Epithelial cell of esophagus (primary cell): ENCODE measurements around the gene MAN2A1.

Source experiments
- DNase-seq: peaks from one replicate; pipeline ENCODE4 v3.0.0; 2010; ENCODE audit warnings: low read depth
- H3K4me3 ChIP-seq: 2 replicates; pipeline ENCODE4 v1.5.1; 2011; ENCODE audit warnings: mild to moderate bottlenecking, low read length, control low read depth
- CTCF ChIP-seq: IDR thresholded peaks from 2 replicates; pipeline ENCODE4 v1.5.1; 2011; ENCODE audit warnings: low read depth, mild to moderate bottlenecking, low read length, control low read depth, inconsistent platforms; ENCODE audit not compliant: insufficient read depth; ENCODE audit errors: missing control alignments

The MAN2A1 gene

GRCh38 chr5:109852371-109853155 lies 162.8 kb downstream of the MAN2A1 start:
- peak; percentile 10 for DNase-seq
- H3K4me3 ChIP-seq: no peak overlapping the region
- TF ChIP-seq CTCF: no peak

DNA sequence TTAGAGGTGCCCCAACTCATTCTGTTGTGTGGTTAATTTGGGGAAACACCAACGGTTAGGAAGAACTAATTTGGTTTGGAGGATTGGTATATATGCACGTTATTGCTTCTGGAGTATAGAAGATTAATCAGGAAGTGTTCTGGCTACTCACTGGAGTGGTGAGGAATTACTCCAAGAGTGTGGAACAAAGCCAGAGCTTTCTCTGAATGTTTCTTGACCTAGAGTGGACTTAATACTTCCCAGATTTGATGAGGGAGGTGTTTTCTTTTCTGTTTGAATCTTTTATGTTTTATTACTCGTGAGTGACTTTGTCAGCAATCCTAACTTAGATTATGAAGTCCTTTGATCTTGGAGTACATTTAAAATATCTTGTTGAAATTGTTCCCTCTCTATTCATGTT lies 163.7 kb downstream of the MAN2A1 start:
- H3K4me3 ChIP-seq: no peak overlapping the region
- DNase-seq: no peak
- TF ChIP-seq CTCF: no peak

GRCh38 chr5:109855056-109855455 lies 165.3 kb downstream of the MAN2A1 start:
- no peak for TF ChIP-seq CTCF
- no peak overlapping the region for H3K4me3 ChIP-seq
- DNase-seq: peak; percentile 19

- peak; percentile 29 for DNase-seq
- TF ChIP-seq CTCF: no peak
- H3K4me3 ChIP-seq: no peak overlapping the region
These were observed 167.8 kb downstream of the MAN2A1 start for GRCh38 chr5:109857405-109858031.

GRCh38 chr5:109859537-109859936 lies 169.8 kb downstream of the MAN2A1 start:
- H3K4me3 ChIP-seq: no peak overlapping the region
- DNase-seq: peak; percentile 16
- no peak for TF ChIP-seq CTCF

- no peak for TF ChIP-seq CTCF
- H3K4me3 ChIP-seq: no peak overlapping the region
- no peak for DNase-seq
These were observed 172.6 kb downstream of the MAN2A1 start for GRCh38 chr5:109862301-109862700.
